Measurements from ENCODE around the gene CLIP4.
A peak's percentile ranks its signal among the peaks of the same experiment; 100 is the strongest.
"Not testable (repeated sequence)": the region's sequence is repeated elsewhere in the genome, so short reads cannot be mapped to it uniquely, and the experiment has no call there.

Gene CLIP4

DNA sequence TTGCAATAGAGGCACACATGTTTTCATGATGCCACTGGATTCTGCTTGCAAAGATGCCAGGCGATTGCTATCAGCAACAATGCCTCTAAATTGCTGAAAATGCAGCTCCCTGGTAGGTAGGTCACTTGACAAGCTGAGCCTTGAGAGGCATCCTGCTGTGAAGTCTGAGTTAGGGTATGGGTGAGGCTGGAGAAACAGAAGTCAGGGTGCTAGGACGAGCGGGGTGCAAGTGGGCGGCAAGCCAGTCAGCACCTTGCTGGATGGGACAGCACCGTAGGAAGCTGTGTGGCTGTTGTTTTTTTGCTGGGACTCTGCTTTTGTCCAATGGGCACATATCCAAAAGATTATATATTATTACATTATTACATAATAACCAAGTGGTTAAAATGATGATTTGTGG lies 10.5 kb upstream of the CLIP4 start:
- no peak for DNase-seq (ENCODE audit: low read depth)

DNA sequence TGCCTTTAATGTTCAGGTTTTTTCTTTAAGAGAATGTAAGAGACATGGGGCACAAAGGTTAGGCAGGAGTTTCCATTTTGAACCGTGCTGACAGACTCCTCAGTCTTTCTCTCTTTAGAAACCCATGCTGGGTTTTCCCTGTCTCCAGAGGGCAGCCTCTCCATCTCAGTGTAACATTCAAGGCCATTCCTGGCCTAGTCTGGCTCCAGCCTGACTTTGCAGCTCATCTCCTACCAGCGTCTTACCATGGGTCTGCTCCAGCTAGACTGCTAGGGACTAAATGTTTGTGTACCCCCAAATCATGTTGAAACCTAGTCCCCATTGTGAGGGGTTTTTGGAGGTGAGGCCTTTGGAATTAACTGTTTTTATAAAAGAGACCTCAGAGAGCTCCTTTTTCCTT lies 9.8 kb upstream of the CLIP4 start:
- no peak for DNase-seq (ENCODE audit: low read depth)

DNA sequence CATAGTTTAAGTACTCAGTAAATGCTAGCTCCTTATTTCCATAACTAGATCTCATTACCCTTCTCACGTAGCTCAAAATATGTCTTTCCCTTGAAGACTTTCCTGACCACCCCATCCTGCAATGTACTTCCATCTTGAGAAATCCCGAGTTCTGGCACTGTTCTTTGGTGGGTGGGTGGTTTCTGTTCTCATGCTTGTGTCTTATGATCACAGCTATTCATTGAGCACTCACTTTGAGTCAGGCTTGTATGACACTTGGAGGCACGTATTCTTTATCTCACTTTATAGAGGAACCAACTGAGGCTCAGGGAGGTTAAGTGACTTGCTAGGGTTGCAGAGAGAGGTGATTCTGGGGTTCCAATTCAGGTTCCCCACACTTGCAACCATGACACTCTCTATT lies 9.0 kb upstream of the CLIP4 start:
- DNase-seq (ENCODE audit: low read depth): no peak

DNA sequence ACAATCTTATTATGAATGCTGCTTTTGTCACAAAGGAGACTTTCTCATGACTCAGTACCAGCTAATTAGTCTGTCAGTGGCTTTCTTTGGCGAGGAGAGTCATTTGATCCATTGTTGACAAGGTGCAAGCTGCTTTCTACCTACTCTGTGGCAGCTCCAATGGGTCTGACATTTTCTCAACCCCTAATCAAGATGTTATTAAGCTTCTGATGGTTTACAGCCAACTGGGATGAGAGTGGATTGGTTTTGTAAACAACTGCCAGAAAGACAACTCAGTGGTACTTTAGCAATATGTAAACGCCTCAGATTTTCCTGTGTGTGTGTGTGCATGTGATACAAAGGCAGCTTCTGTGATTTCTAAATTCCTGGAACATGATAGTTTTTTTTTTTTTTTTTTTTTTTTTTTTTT lies 8.2 kb upstream of the CLIP4 start:
- peak; percentile 91 for DNase-seq (ENCODE audit: low read depth)

DNA sequence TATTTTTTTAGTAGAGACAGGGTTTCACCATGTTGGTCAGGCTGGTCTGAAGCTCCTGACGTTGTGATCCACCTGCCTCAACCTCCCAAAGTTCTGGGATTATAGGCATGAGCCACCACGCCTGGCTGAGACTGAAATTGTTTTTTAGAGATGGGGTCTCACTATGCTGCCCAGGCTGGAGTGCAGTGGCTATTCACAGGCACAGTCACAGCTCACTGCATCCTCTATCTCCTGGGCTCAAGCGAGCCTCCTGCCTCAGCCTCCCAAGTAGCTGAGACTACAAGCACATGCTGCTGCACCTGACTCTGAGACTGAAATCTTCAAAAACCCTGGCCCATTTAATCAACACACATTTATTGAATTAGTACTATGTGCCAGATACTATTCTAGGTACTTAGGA lies 7.7 kb upstream of the CLIP4 start:
- not testable (repeated sequence) for DNase-seq (ENCODE audit: low read depth)

DNA sequence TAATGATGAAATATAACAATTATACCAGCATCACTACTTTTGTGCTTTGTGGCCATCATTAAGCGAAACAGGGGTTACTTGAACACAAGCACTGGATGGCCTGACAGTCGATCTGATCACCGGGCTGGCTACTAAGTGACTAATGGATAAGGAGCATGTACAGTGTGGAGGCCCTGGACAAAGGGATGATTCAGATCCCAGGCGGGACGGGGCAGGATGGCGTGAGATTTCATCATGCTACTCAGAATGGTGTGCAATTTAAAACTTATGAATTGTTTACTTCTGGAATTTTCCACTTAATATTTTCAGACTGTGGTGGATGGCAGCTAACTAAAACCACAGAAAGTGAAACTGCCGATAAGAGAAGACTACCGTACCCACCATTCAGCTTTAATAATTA lies 7.0 kb upstream of the CLIP4 start:
- peak; percentile 94 for DNase-seq (ENCODE audit: low read depth)

DNA sequence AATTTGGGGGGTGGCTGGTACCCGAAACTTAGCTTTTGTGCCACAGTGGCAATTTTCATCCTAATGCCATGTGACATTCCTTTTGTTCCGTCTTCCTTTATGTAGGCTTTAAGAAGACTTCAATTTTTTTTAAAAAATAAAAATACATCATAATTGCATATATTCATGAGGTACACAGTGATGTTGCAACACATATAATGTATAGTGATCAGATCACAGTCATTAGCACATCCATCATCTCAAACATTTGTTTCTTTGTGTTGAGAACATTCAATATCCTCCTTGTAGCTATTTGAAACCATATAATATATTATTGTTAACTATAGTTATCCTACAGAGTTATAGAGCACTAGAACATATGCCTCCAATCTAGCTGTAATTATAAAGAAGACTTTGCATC lies 6.0 kb upstream of the CLIP4 start:
- no peak for DNase-seq (ENCODE audit: low read depth)

DNA sequence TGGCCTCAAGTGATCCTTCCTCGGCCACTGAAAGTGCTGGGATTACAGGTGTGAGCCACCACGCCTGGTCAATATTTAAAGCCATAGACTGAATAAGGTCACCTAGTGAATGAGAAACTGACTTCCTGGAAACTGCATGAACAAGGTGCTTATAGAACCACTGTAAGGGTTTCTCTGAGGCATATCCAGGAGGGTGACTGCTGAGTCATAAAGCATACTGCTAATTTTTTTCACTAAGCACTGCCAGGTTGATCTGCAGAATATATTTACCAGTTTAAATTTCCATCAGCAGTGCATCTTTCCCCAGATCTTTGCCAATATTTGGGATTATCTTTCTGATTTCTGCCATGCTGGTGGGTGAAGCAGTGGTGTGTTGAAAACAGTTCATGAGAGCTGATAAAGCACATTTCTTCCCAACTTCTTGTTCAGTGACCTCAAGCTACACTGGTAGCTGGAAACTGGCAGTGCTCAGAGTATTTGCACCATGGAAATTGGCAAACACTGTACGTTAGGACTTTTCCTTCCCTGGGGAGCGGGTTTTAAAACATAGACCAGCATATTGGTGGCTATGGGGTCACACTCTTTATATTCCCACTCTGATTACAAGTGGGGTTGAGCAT lies 4.2 kb upstream of the CLIP4 start:
- DNase-seq (ENCODE audit: low read depth): no peak

DNA sequence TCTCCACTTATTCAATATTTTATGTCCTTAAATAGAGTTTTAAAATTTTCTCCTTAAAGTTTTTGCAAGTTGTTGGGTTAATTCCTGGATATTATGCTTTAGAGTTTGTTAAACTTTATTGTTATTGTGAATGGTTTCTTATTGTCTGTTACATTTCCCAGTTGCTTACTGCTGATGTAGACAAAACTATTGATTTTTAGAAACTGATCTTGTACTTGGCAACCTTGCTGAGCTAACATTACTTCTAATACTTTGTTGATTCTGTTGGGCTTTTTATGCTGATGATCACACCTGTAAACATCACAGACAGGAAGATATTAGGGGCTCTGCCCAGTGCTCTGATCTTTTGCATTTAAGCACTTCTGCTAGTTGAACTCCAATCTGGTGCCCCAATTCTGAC lies 2.8 kb upstream of the CLIP4 start:
- DNase-seq (ENCODE audit: low read depth): no peak

DNA sequence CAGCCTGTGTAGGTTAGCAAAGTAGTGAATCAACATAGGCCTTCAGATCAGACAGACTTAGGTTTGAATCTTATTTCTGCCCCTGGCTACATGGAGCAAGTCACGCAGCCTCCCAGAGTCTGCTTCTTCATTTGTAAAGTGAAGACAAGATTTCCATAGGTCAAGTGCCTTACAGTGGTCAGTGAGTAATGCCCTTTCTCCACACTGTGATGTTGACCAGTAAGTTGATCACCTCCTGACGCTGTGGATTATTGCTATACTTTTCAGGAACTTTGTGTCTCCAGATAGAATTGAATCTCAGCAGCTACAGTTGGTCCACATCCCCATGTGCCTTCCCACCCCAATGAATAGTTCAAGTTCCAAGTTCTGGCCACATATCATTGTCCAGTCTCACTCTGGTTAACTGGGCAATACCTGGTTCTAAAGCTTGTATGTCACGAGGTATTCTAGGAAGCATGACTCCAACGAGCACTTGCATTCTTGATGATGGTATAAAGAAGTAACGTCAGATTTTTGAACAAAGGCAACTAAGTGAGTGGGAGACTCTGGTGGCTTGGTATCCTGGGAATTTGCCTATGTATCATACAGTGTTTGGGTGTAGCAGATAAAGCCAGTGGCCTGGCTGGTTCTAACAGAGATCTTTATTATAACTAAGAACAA lies 2.1 kb upstream of the CLIP4 start:
- DNase-seq (ENCODE audit: low read depth): no peak

DNA sequence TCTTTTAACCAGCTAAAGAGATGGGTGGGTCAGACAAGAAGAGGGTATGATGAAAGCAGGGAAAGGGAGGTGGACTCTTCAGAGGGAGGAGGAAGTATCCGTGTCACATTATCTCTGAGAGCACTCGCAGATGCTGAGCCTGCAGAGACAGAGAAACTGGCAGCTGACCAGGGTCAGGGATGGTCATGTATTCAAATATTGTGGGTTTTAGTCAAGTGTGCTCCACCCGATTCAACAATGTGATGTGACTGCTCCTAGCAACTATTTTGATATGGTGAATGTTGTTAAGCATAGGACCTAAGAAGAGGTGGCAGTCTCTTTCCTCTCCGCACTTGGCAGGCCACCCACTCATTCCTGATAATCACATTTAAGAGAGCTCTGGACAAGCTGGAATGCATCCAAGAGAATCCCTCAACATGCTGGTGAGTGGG lies 1.3 kb upstream of the CLIP4 start:
- peak; percentile 67 for DNase-seq (ENCODE audit: low read depth)

DNA sequence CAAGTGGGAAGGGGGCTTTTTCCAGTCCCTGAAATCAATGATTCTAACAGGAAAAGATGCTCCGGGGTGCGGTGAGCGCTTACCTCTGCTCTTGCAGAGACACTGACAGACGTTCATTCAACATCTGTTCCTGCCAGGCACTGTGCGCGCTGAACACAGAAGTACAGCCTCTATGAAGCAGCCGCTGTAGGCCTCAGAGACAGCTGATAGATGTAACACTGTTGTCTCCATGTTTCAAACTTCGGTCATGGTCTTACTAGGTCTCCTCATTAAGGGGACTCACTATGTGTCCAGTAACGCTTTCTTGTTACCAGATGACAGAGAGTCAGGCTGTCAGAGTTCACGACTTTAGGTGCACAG lies 649 bp upstream of the CLIP4 start:
- DNase-seq (ENCODE audit: low read depth): no peak

DNA sequence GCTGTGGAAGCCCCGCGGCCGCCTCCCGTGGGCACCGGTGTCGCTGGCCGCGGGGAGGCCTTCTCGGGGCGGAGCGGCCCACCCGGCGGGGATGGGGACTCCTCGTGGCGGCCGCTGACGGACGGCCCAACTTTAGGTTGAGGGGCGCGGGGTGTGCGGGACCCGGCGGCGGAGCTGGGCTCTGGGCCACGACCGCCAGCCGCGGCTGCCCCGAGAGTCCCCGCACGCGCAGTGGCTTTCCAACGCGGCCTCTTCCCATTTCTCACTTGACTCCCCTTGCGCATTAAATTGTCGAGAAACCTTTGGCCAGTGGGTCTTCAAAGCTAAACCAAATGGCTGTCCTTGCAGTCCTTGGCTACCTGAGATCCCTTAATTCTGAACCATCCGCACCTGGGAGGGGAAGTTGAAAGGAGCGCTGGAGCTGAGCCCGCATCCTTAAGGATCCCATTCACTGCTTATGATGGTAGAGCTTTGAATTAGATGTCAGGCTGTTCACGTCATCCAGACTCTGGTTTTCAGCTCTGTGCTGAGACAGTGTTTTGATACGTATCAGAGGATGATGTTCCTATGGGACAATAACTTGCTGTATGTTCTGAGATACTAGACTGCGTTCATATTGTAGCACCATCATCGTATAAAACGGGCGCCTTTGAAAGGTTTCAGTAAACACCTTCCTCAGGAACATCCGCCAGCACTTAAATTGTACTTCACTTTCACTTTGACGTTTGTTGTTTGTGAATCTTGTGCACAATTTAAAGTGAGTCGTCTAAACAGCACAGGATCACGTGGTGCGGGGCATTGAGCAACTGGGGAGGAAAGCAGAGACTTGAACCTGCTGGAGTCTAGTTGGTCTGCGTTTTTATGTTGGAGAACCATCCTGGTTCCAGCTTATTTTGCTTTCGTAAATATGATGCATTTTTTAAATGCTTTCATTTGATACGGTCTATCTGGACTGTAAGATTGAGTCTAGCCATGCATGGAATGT lies 874 bp downstream of the CLIP4 start:
- DNase-seq (ENCODE audit: low read depth): peak; percentile 88

DNA sequence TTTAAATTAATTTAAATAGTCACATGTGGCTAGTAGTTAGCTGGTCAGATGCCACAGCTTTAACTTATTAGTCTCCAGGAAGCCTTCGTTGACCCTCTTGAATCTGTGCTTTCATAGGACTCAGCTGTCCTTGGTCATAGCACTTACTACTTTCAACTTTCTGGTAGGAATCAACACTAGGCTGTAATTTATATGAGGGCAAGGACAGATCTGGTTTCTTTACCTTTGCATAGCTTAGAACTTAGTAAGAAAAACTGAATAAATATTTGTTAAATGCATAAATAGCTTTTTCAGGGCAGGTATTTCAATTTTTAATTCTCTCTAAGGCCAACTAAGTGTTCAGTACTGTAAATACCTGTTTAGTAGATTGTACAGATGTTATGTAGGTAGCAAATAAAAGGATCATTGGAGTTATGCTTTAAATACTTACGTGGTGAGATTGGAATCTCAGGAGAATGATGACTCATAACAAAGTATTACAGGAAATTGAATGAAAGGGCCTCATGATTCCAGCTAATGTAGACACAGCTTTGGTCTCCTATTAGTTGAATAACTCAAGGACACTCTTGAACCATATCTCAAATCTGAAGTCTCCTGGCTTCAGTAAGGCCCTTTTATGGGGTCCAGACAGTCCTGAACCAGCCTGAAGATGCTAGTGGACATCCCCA lies 2.6 kb downstream of the CLIP4 start:
- DNase-seq (ENCODE audit: low read depth): no peak

DNA sequence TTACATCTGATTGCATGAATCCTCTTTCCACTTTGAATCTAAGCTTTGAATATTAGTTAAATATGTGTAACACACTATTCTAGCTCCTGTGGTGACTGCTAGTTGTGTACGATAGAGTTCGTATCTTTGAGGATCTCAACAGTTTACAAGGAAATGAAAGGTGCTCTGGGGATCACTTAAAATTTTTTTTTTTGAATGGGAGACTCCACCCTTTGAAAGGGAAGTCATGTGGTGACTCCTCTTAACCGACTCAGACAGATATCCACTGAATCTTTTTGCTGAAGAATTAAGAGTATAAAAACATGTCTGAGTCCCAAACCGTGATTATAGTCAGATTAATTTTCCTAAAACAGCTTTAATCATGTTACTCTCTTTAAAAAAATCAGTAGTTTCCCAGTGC lies 4.0 kb downstream of the CLIP4 start:
- no peak for DNase-seq (ENCODE audit: low read depth)

DNA sequence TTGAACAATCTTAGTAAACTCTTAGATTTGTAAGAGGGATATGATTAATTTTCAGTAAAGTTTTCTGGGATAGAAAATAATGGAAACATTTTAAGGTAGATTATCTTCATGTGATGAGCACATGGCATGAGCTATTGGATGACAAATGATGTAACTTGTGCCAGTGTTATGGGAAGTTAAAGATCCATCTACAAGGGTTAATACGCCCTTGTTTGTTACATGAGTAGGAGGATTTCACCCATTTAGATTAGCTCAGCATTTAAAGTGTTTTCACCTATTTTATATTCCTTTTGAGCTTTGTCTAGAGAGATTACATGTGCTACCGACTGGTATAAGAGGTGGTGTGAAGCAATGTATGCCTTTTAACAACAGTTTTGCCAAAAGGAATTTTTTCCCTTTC lies 5.6 kb downstream of the CLIP4 start:
- DNase-seq (ENCODE audit: low read depth): no peak

DNA sequence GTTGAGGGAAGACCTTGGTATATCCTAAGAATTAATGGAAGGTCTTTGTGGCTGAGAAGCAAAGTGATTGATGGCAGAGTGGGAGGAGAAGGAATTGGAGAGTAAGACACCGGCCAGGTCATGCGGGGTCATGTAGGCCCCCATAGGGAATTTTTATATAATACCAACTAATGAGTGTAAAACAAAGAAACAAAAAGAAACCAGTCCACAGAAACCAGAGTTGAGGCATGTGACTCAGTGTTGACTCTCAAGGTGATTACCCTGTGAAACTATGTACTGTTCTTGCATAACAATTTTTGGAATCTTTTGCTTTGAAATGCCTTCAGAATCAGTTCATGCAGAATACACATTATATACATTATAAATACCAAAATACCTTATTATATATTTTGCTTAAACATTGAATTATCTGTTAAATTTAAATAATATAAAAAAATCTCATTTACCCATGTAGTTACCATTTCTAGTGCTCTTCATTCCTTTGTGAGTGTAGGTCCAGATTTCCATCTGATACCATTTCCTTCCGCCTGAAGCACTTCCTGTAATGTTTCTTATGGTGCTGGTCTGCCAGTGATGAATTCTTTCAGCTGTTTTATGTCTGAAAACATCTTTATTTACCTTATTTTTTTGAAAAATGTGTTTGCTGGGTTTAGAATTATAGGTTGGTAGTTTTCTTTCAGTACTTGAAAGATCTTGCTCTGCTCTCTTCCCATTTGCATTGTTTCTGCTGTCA lies 8.6 kb downstream of the CLIP4 start:
- DNase-seq (ENCODE audit: low read depth): peak; percentile 36

DNA sequence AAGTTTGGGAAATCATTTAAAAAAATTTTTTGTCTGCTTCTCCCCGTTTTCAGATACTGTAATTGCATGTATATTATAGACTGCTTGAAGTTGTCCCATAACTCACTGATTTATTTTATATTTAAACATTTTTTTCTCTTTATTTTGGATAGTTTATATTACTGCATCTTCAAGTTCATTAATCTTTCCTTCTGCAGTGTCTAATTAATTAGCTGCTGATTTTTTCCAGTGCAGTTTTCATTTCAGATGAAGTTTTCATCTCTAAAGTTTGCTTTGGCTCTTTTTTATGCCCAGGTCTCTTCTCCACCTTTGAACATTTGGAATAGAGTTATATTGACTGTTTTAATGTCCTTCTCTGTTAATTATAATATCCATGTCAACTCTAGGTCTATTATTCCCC lies 9.3 kb downstream of the CLIP4 start:
- DNase-seq (ENCODE audit: low read depth): no peak

DNA sequence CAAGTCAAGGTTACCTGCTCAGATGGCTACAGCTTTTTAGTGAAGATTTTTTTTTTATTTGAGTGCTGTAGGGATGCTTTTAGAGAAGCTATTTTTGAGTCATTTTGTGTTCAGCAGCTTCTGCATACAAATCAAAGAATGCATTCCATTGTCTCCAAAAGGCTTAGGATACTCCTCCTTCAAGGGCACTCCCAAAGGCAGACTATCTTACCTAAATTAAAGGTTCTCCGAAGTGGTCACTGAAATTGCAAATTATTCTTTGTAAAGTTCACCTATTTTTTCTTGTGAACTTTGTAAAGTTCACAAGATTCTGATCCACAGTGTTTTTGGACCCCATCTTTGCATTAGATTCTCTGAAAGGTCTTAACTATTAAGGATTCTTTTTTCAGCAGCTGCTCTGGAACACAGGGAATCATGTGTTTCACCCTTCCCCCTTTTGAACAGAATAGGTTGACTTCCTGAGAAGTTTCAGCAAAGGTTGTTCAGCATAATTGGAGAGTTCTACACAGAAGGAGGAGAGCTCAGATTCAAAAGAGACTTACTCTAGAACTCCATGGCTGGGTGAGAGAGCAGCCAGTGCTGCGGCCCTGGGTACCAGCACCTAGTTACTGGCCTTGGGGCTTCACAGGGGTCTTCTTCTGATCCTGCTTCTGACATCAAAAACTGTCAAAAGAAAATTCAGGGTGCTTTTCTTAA lies 14.5 kb downstream of the CLIP4 start:
- peak; percentile 7 for DNase-seq (ENCODE audit: low read depth)

DNA sequence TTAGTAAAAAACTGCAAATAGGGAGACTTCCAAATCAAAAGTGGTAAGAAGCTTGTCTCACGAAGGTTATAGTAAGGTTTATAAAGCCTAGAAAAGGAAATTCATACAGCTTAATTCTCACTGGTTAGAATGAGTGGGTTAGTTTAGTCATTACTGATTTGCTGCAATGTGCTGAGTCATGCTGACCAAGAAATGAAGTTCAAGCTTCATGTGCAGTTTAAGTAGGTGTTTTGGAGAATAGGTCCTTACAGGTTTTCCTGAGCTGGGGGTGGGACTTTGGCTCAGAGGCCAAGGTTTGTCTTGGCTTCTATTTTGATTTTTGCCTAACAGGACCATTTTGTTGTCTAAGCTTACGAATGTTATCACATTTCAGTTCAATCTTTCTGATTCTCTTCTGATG lies 15.1 kb downstream of the CLIP4 start:
- peak; percentile 82 for DNase-seq (ENCODE audit: low read depth)

DNA sequence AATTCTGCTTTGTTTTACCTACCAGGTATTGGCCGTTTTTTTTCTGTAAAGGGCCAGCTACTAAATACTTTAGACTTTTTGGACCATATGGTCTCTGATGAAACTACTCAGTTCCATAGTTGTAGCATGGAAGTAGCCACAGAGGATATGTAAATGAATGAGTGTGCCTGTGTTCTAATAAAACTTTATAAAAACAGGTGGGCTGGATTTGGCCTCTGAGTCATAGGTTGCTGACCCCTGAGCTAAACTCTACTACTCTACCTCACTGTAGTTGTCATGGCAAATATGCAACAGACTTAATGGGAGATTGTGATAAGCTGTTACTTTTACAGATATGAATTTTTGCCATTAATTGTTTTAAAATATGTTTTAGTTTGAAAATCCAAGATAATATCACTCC lies 19.7 kb downstream of the CLIP4 start:
- DNase-seq (ENCODE audit: low read depth): no peak
